ENCODE data around the gene MEF2C.

MEF2C gene

DNA sequence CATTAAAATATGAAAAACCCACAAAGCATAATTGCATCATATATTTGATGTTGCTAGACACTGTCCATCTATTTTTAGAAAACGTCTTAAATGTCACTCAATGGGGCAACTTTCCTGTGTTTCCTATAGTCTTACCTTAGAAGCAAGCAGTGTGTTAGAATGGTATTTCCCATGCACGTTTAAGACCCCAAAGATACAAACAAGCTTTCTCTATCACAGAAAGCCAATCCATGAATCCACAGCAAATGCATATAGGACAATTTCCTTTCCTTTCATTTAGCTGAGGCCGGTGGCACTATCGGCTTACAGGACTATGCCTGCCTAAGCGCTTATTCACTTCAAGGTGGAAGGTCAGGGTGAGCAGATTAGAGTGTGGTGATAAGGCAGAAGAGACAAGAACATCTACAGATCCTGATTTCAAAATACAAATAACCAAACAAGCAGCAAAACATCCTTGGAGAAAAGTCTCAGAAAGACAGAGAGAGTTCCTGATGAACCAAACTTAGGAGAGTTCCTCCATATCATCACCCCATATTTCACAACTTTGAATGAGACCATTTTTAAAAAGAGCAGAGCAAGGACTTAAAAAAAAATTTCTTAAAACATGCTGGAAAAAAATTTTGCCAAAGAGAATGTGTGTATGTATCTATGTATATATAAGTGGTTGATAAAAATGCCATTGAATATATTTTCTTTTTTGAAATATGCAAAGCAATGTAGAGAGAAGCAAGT is 57.2 kb downstream of the MEF2C start:
- DNase-seq (ENCODE audit: low read depth), result no peak
- TF ChIP-seq CTCF (IDR thresholded peaks at IDR 0.05; ENCODE audit: control insufficient read depth, extremely low read depth, insufficient read depth), result no peak
- H3K4me3 ChIP-seq (ENCODE audit: low read depth, low read length), result no peak overlapping the region

- DNase-seq (ENCODE audit: low read depth), result peak; percentile 70
- no peak for TF ChIP-seq CTCF (IDR thresholded peaks at IDR 0.05; ENCODE audit: control insufficient read depth, extremely low read depth, insufficient read depth)
- H3K4me3 ChIP-seq (ENCODE audit: low read depth, low read length), result no peak overlapping the region
Measured at GRCh38 chr5:88824892-88825583, 57.9 kb downstream of the MEF2C start.

- no peak for DNase-seq (ENCODE audit: low read depth)
- no peak for TF ChIP-seq CTCF (IDR thresholded peaks at IDR 0.05; ENCODE audit: control insufficient read depth, extremely low read depth, insufficient read depth)
- H3K4me3 ChIP-seq (ENCODE audit: low read depth, low read length), result no peak overlapping the region
Measured at GRCh38 chr5:88824141-88824540, 58.8 kb downstream of the MEF2C start.

DNA sequence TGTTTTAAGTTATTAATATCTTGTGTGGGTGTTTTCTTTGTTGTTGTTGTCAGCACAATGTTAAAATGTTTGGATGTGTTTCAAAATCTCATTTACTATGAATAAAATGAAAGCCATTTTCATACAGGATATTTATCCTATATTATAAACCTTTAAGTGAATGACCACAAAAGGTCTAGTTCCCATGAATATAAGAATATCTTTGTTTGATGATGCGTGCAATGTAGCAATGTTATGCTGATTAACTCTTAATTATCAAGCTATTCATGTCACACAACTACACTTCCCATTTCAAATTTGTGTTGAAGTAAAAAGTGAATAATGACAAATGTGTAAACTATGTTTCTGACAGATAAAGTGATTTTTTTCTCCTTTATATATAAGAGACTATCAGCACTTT is 59.8 kb downstream of the MEF2C start:
- no peak overlapping the region for H3K4me3 ChIP-seq (ENCODE audit: low read depth, low read length)
- no peak for DNase-seq (ENCODE audit: low read depth)
- TF ChIP-seq CTCF (IDR thresholded peaks at IDR 0.05; ENCODE audit: control insufficient read depth, extremely low read depth, insufficient read depth), result no peak

- no peak overlapping the region for H3K4me3 ChIP-seq (ENCODE audit: low read depth, low read length)
- TF ChIP-seq CTCF (IDR thresholded peaks at IDR 0.05; ENCODE audit: control insufficient read depth, extremely low read depth, insufficient read depth), result no peak
- no peak for DNase-seq (ENCODE audit: low read depth)
Measured at GRCh38 chr5:88821161-88821560, 61.8 kb downstream of the MEF2C start.

GRCh38 chr5:88820581-88820980 is 62.4 kb downstream of the MEF2C start:
- H3K4me3 ChIP-seq (ENCODE audit: low read depth, low read length), result no peak overlapping the region
- no peak for DNase-seq (ENCODE audit: low read depth)
- no peak for TF ChIP-seq CTCF (IDR thresholded peaks at IDR 0.05; ENCODE audit: control insufficient read depth, extremely low read depth, insufficient read depth)

Data from LNCaP clone FGC (cell line).